A673 (cell line): ENCODE data around the gene ARID3A.

Source experiments
- EZH2 ChIP-seq: fragments of 200-600 bp; sonication (generic); IDR thresholded peaks from 2 replicates; pipeline ENCODE4 v1.6.1; 2017; ENCODE audit warnings: borderline replicate concordance, low read depth, mild to moderate bottlenecking, mixed read lengths, antibody characterized with exemption, low read length; ENCODE audit not compliant: poor library complexity, severe bottlenecking
- TF ChIP-seq, protein P1 (sequence below): fragments of 300-800, 200-600 bp; sonication (generic); conservative IDR thresholded peaks from 2 replicates; pipeline ENCODE4 v1.5.1; 2017; ENCODE audit warnings: low read depth, mild to moderate bottlenecking, antibody characterized with exemption, low read length, moderate library complexity, mixed read lengths

DNA sequence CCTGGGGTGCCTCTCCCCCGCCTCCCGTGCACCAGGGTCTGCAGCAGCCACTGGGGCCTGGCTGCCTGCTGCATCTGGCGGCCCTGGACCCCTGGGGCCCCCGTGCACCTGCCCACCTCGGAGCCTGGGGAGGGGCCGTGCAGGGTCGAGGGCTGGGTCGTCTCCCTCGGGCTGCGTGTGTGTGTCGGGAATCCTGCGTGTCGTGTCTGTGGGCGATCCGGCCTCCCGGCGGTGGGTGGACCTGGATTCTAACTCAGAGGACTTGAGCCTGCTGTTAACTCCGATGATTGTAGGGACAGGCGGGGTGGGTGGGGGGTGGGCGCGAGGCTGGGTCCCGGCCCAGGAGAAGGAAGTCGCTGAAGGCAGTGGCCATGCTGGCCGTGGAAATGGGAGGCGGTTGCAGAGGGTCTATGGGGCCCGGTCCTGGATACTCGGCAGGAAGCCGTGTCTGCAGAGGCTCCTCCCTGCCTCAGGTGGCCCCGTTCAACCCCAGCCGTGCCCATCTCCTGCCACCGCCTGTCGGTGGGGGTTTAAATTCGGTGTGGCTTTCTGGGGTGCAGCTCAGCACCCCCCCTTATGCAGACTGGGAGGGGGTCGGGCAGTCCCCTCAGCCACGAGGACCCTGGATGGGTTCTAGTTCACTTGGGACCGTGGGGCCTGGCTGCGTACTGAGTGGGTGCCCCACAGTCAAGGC lies 48.9 kb downstream of the ARID3A start:
- TF ChIP-seq, protein P1, sequence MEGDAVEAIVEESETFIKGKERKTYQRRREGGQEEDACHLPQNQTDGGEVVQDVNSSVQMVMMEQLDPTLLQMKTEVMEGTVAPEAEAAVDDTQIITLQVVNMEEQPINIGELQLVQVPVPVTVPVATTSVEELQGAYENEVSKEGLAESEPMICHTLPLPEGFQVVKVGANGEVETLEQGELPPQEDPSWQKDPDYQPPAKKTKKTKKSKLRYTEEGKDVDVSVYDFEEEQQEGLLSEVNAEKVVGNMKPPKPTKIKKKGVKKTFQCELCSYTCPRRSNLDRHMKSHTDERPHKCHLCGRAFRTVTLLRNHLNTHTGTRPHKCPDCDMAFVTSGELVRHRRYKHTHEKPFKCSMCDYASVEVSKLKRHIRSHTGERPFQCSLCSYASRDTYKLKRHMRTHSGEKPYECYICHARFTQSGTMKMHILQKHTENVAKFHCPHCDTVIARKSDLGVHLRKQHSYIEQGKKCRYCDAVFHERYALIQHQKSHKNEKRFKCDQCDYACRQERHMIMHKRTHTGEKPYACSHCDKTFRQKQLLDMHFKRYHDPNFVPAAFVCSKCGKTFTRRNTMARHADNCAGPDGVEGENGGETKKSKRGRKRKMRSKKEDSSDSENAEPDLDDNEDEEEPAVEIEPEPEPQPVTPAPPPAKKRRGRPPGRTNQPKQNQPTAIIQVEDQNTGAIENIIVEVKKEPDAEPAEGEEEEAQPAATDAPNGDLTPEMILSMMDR: no peak
- no peak for TF ChIP-seq EZH2
